Stimulated activated CD8-positive, alpha-beta memory T cell treated with anti-CD3 and anti-CD28 coated beads, Interleukin-12 subunit alpha, Interleukin-12 subunit beta, amount 100 ng/mL, for 24 hours (primary cell): ENCODE results near the gene ZSWIM4.
"Not testable (repeated sequence)": the region's sequence is repeated elsewhere in the genome, so short reads cannot be mapped to it uniquely, and the experiment has no call there.

Source experiments
- DNase-seq: peaks from one replicate; pipeline ENCODE4 v3.0.0-alpha.2; 2020; ENCODE audit errors: extremely low read depth

Gene ZSWIM4

DNA sequence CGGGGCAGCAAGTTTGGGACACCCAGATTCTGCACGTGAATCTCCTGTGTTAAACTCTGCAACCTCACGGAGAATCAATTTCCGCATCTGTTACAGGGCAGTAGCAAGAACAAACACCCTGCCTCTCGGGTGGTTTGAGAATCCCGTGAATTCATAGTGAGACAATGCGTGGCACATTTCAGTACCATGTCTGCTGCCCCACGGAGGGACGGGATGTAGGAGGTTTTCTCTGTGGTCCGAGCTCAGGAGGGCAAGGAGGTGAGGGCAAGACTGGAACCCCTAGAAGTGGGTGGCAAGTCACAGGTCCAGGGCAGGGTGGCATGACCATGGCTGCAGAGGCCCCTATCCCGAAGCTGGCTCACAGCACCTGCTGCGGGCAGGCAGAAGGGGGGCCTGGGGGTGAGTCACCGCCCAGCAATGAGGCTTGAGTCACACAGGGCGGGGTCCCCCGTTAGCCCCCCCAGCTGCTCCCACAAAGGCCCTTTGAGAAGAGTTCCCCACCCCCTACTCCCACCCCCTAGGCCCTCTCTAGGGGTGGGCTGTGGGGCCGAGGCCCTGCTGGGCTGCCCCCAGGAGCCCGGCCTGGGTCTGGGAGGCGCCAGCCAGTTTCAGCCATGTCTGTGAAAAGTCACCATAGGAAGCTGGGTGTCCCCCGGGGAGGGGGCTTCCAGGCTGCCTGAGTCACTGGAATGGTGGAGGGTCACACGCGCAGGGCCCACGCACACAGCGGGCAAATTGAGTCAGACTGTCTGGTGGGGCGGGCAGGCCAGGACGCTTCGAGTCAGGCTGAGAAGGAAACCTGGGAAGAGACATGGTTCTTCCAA, 55.9 kb downstream of the ZSWIM4 start:
- no peak for DNase-seq

DNA sequence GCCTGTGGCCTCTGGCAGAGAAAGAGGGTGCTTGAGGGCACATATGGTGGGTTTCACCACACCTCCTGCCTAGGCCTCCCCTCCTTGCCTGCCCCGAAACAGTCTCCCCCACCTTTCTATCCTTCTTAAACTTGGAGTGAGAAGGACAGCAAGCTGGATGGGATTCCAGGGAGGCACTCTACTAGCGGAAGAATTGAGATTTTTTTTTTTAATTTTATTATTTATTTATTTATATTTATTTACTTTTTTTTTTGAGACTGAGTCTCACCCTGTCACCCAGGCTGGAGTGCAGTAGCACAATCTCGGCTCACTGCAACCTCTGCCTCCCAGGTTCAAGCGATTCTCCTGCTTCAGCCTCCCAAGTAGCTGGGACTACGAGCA, 56.5 kb downstream of the ZSWIM4 start:
- not testable (repeated sequence) for DNase-seq

DNA sequence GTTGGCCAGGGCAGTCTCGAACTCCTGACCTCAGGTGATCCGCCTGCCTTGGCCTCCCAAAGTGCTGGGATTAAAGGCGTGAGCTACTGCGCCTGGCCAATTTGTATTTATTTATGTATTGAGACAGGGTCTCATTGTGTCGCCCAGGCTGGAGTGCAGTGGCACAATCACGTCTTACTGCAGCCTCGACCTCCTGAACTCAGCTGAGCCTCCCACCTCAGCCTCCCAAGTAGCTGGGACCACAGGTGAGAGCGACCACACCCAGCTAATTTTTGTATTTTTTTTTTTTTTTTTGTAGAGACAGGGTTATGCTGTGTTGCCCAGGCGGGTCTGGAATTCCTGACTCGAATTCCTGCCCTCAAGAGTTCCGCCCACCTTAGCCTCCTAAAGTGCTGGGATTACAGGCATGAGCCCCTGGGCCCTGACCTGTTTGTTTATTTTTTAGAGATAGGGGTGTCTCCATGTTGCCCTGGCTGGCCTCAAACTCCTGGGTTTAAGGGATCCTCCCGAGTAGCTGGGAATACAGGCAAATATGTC, 57.0 kb downstream of the ZSWIM4 start:
- not testable (repeated sequence) for DNase-seq

DNA sequence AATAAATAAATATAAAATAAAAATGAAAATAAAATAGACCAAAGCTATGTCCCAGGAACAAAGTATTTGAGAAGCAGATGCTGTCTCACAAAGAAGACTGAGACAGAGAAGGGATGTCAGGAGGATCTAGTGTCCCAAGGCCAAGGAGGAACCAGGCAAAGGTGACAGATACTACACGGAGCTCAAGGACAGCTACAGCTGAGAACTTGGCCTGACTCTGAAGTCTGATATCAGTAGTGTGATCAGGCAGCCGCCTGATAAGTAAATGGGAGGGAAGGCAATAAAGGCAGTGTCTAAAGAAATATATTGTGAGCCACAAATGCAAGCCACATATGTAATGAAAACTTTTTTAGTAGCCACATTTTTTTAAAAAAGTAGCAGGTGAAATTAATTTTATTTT, 61.3 kb downstream of the ZSWIM4 start:
- no peak for DNase-seq

DNA sequence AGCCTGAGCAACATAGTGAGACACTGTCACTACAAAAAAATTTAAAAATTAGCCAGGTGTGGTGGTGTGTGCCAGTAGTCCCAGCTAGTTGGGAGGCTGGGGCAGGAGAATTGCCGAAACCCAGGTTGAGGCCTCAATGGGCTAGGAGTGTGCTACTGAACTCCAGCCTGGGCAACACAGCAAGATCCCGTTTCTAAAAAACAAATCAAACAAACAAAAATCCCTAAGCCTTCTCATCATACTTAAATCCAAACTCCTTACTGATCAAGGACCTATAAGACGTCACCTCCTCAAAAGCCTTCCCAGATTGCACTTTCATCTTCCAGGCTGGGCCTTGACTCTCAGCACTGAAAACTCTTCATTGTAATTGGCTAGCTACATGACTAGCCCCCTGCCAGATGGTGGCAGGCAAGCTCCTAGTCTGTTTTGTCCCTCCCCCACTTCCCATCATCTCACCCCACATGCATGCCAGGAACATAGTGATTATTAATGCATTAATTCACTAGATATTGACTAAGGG, 64.2 kb downstream of the ZSWIM4 start:
- DNase-seq = no peak

DNA sequence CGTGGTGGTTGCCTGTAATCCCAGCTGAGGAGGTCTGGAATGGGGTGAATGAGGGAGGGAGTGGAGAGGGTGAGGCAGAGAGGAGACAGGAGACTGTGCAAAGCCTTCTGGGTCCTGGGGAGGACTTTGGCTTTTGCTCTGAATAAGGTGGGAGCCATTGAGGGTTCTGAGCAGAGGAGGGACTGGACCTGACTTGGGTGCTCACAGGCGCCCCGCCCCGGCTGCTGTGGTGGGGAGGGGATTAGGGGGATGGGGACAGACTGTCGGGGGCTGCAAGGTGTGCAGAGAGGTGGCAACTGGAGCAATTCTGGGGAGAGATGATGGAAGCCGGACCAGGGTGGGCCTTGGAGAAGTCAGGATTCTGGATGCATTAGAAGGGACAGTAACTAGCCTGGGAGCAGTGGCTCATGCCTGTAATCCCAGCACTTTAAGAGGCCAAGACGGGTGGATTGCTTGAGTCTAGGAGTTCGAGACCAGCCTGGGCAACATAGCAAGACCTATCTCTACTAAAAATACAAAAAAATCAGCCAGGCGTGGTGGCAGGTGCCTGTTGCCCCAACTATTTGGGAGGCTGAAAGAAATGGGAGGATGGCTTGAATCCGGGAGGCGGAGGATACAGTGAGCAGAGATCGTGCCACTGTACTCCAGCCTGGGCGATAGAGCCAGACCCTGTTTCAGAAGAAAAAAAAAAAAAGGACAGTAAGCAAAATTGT, 65.6 kb downstream of the ZSWIM4 start:
- DNase-seq = no peak

DNA sequence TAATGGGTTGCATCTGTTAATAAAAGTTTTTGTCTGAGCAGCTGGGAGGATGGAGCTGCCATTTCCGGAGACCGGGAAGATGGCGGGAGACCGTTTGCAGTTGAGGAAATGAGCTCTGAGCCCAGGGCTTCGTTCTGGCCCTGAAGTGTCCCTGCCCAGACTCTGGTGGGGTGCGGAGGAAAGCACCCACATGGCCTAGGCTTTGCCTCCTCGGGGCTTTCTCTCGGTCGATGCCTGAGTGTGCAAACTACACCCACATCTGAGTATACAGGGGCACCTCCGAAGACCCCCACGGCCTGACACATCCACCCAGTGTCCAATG, 66.1 kb downstream of the ZSWIM4 start:
- no peak for DNase-seq

DNA sequence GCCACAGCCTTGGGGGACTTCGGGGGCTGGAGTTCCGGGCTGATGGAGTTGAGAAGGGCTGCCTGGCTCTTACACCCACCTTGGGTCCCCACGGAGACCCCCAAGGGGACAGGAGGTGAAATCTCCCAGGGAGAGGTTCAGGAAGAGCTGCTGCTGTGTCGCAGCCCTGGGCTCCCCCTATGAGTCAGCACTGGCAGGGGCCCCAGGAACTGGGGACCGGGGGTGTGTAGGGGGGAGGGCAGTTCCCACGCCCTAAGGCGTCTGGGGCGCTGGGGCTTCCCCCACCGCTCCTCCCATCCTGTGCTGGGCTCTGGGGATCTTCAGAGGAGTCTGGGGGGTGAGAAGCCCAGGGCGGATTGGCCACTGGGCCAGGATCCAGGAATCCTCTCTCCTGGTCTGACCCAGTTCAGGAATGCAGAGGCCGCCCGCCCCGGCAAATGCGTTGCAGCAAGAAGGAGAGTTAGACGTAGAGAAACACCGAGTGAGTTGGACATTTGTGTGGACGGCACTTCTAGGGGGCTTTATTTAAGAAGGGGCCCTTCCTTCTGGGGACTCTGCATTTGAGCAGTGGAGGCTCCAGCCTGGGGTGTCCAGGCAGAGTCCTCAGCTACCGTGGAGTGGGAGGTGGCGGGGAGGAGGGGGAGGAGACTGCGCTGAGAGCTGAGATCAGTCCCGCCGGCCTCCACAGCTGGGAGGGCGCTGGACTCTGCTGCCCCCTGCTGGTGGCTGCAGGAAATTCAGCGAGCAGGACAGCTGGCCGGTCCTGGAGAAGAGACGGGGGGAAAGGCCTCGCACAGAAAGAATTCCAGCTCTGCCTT, 66.7 kb downstream of the ZSWIM4 start:
- DNase-seq = peak; percentile 67

DNA sequence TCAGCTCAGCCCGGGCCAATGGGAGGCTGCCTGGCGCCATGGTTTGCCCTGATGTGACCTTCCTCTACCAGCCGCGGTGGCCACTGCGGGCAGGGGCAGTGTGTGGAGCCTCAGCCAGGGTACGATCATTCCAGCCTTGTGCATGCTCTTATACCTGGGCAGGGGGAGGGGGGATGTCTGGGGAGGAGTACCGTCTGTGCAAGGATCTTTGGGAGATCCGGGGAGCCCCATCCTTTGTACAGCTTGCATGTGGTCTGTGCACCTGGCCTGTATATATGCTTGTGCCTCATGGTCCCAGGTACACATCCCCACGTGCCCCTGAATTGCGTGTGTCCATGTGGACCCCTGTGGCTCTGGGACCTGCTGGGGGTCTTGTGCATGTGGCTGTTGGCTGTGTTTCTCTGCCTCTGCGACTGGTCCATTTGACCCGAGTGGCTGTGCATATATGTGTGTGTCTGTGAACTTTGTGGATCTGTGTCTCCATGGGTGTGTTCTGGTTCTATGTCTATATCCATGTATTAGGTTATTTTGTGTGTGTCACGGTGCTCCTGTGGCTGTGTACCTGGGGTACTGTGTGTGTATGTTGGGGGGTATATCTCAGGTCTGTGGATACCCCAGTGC, 68.9 kb downstream of the ZSWIM4 start:
- no peak for DNase-seq

DNA sequence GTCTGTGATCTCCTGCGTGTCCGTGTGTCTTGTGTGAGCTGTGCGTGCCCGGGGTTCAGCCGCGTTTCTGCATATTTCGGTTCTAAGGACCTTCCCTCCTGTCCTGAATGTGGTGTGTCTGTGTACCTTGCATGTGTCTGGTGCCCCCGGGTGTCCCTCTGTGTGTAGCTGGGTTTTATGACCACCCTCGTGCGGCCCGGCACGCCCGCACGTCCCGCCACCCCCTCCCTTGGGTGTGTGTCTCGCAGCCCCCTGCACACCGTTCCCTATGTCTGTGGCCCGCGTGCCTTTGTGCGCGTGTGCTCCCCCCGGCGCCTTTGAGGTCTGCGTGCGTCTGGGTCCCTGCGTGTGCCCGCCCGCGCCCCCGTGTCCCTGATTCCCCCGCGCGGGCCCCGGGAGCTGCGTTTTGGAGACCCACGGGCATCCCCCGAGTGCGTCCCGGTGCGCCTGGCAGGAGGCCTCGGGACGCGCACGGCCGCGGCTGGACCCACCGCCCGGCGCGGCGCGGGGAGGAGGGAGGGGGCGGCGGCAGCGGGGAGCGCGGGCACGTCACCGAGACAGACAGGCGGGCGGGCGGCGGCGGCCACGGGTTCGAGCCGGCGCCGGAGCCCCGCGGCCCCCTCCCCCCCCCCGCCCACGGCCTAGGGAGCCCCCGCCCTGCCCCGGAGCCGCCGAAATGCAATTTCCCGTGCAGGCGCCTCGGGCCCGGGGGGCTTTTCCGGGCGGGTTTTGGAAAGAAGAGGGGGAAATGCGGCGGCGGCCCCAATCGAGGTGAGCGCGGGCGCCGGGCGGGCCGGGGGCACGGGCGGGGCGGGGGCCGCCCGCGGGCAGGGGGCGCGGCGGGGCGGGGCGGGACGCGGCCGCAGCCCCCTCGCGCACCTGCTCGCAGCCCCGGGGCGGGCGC, 69.7 kb downstream of the ZSWIM4 start:
- no peak for DNase-seq

DNA sequence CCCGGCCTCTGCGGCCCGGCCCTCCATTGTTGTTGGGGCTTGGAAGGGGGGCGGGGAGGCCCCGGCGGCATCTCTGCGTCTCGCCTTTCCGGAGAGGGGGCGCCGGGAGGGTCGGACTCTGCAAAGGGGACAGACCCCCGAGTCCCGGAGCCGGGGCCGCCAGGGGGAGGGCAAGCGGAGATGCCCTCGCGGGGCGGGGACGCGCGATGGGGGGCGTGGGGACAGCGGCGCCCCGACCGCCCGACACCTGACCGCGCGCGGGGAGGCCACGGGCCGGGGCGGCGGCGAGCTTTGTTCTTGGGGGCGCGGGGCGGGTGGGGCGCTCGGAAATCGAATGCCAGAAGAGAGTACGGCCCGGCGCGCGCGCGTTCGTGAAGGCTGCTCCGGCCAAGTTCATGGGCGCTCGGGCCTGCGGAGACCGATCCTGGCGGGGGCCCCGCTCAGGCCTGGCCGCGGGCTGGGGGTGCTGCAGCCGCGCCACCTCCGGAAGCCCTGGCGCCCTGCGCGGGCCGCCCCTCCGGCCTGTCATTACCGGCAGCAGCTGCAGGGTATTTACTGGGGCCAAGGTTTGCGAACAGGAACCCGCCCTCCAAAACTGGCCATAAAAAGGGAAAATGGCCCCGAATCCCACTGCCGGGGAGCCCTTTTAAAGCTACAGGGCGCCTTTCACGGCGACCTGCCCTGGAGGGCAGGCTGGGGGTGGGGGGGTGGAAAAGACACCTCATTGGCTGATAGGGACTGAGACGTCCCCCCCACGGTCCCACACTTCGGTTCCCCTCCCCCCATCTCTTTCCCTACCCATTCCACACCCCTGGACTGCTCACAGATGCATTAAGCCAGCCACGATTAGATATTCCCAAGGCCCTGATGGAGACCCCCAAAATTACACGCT, 70.6 kb downstream of the ZSWIM4 start:
- DNase-seq = no peak

DNA sequence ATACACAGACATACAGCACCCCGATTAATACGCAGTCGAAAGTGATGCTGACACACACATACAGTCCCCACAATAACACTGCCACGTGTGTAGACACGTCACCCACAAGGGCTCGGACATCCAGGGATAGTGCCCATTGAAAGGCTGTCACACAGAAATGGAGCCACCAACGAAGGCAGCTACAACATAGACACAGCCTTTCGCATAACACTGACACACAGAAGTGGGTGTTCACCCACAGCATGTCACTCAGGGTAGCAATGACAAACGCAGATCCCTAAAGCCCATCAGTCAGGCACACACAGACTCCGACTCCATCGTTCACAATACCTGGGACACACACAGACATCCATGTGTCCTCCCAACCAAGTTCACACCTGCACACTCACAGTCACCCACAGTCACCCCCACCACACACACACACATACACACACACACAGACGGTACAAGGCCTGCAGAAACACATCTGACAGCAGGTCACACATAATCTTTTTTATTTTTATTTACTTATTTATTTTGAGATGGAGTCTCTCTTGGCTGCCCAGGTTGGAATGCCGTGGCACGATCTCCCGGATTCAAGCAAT, 71.3 kb downstream of the ZSWIM4 start:
- no peak for DNase-seq

DNA sequence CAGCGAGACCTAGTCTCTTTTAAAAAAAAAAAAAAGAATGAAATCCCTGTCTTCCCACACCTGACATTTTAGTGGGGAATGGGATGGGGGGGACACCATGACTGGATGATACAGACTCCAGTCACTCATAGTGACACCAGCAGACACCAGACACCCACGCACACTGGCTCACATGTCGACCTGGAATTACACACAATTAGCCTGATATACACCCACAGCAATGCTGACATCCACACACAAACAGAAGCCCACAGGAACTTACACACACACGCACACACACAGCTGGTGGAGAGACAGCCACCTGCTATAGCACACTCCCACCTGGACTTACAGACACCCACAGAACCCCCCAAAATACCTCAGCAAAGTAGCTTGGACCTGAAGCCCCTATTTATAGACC, 73.4 kb downstream of the ZSWIM4 start:
- no peak for DNase-seq

DNA sequence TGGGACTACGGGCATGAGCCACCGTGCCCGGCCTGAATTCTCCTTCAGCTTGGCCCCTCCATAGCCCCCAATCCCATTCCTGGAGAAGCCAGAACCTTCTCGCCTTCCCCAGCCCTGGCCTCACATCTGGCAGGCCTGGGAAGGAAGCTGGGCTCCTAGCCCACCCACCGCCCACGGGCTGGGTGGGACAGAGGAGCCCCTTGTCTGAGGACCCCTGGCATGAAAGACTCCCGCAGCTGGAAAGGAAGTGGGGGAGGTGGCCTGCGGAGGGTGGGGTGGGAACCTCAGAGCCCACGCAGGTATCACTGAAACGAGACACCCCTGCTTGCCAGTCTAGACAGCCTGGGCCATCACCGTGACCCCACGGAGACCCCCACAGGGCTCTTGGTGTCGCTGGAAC, 74.0 kb downstream of the ZSWIM4 start:
- no peak for DNase-seq

DNA sequence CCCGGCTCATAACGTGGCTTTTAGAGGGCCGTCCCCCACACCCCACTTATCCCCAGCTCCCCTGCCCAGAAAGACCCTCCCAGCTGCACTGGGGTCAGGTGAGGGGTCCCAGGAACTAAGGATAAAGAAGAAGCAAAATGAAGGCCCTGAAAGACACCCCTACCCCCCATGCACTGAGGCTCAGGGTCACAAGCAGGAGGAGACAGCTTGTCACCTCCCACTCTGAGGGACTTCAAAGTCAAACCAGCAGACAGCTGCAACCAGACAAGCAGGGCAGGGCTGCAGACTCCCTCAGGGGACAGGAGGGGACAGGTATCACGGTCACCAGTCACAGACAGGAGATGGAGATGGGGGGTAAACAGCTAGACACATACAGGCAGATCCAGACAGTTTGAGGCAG, 75.6 kb downstream of the ZSWIM4 start:
- DNase-seq = no peak

DNA sequence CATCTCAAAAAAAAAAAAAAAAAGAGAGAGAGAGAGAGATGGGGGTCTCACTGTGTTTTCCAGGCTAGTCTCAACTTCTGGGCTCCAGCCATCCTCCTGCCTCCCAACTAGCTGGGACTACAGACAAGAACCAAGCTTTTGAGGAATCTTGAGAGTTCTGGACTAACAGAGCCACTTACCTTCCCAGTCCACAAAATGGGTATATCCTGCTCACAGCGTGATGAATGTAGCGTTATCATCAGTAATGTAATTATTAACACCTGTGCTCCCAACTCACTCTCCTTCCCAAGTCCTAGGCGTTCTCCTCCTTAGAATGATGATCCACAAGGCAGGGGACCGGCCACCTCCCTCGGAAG, 77.1 kb downstream of the ZSWIM4 start:
- DNase-seq = no peak

DNA sequence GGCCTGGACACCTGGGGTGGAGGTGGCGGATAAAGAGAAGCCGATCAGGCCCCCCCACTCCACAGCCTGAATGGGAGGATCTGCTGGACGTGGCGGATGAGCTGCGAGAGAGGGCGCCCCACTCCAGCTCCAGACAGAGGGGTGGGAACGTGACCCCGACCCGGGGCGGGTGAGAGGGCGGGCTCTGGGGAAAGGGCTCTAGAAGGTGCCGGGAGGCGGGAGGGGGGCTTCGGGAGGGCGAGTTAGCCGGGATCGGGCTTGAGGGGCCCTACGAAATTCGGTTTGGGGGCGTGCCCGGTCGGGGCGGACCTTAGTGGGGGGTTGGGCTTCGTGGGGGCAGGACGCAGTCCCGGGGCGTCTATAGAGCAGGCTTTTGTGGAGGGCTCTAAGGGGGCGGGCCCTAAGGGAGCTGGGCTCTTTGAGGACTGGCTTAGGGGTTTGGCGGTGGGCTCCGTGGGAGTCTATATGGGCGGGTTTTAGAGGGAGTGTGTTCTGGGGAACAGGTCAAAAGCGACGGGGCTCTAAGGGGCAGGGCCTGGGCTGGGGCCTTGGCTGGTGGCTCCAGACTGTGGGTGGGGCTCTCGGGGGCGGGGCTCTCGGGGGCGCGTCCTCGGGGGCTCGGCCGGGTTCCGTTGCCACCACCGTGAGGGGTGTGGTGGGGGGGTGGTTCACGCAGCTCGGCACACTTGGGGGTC, 77.6 kb downstream of the ZSWIM4 start:
- DNase-seq = no peak

DNA sequence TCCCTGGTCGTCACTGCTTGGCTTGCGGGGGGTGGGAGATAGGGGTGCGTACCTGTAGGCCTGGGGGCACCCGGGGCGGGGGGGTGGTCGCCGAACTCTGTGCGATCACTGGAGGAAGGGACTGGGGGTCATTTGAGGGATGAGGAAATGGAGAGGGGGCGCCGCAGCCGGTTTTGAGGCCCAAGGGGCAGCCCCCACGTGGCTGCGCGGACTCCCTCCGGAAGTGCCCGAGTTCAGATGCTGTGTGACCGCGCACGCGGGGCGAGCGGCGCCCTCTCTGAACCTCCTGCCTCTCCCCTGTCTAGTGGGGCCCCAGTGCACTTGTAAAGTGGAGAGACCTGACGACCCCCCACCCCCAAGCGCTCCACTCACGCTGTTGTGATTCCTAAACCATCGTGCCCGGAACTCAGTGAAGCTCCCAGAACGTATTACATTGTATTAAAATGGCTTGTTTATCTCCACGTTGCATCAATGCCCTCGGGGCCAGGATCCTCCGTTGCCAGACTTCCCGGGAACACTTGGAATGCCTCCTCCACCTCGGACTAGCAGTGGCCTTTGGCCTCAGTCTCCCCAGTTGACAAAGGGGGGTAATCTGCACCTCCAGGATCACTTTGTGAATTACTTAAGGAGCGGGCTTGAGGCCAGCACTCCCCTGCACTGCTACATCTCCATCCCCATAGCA, 78.7 kb downstream of the ZSWIM4 start:
- no peak for DNase-seq
